GM18519 (cell line): ENCODE results near the gene FAM161A.

Experiments
- ATAC-seq: cut with Tn5 transposase; IDR thresholded peaks from one replicate; pipeline ENCODE4 v1.9.1; 2021; ENCODE audit warnings: mild to moderate bottlenecking, moderate library complexity; ENCODE audit not compliant: unreplicated experiment, low FRiP score

FAM161A gene

GRCh38 chr2:61787941-61788563, 65.8 kb downstream of the FAM161A start:
- no peak for ATAC-seq

- ATAC-seq = no peak
Observed at GRCh38 chr2:61786876-61787275, 67.0 kb downstream of the FAM161A start.

GRCh38 chr2:61785583-61785982, 68.3 kb downstream of the FAM161A start:
- ATAC-seq = no peak

DNA sequence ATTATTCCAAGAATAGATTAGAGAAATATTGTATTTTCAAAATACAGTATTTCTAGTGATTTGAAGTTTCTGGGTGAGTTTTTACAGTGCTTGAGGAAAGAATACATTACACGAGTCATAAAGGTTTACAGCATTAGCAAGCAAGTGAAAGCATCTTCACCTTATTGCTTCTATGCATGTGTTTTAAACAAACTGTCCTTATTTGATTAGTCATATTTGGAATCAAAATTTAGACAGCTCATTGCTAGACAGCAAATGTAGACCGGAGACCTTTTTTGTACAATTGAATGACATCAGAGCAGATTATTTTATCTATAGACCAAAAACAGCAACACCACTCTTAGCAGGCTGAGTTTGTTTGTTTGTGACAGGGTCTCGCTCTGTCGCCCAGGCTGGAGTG, 69.2 kb downstream of the FAM161A start:
- no peak for ATAC-seq

DNA sequence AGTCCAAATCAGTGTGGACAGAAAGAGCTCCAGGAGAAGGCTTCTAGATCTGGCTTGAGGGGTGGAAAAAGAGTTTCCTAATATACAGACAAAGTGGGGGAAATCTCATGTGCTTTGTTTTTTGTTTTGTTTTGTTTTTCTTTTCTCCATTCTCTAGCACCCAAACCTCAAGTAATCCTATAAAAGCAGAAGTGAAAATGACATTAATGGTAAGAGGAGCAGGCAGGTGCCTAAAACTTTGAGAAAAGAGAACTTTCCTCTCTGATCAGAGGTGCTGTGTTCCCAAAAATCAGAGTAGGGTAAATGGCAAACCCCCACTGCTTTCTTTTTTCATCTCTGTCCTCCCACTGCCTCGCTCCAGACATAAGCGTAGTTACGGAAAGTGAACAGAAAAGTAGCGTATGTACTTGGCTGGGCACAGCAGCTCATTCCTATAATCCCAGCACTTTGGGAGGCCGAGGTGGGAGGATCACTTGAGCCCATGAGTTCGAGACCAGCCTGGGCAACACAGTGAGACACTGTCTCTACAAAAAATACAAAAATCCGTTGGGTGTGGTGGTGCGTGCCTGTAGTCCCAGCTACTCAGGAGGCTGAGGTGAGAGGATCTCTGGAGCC, 77.8 kb downstream of the FAM161A start:
- ATAC-seq = no peak
